ENCODE measurements around the gene DNAJC17.

Gene DNAJC17

GRCh38 chr15:40843261-40843884 is 36.1 kb upstream of the DNAJC17 start:
- ATAC-seq (no peak), DNase-seq (no peak)
- Mint-ChIP-seq H3K4me1 (peaks cover 35% of the 10 kb centered on the region), H3K27me3 (peaks cover 27% of the 10 kb centered on the region), H3K9me3 (no peaks in the 10 kb centered on the region), H3K4me3 (peak overlapping the region; percentile 61 to 78), H3K27ac (no peak overlapping the region)

GRCh38 chr15:40841741-40842140 is 34.5 kb upstream of the DNAJC17 start:
- H3K4me1 Mint-ChIP-seq: peaks cover 19% of the 10 kb centered on the region
- no peak overlapping the region for H3K27ac Mint-ChIP-seq
- ATAC-seq (no peak), DNase-seq (no peak)
- no peak overlapping the region for H3K4me3 Mint-ChIP-seq
- peaks cover 27% of the 10 kb centered on the region for H3K27me3 Mint-ChIP-seq
- no peaks in the 10 kb centered on the region for H3K9me3 Mint-ChIP-seq

- Mint-ChIP-seq H3K4me3 (no peak overlapping the region), H3K27ac (no peak overlapping the region), H3K27me3 (peaks cover 12% of the 10 kb centered on the region), H3K4me1 (no peaks in the 10 kb centered on the region), H3K9me3 (no peaks in the 10 kb centered on the region)
- DNase-seq (no peak), ATAC-seq (no peak)
Measured at GRCh38 chr15:40838756-40839155, 31.5 kb upstream of the DNAJC17 start.

DNA sequence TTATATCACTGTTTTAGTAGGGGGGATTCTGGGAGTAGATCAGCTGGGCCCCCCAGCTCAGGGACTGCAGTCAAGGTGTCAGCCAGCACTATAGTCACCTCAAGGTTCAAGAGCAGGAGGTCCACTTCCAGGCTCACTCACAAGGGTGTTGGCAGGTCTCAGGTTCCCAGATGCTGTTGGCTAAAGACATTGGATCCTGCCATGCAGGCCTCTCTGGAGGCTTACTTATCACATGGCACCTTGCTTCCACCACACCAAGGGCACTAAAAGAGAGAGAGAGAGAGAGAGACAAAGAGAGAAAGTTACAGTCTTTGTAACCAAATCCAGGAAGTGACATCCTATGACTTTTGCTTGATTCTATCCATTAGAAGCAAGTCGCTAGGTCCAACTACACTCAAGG is 28.7 kb upstream of the DNAJC17 start:
- DNase-seq (no peak), ATAC-seq (no peak)
- Mint-ChIP-seq H3K27me3 (no peaks in the 10 kb centered on the region), H3K4me1 (no peaks in the 10 kb centered on the region), H3K27ac (no peak overlapping the region), H3K9me3 (no peaks in the 10 kb centered on the region), H3K4me3 (no peak overlapping the region)

DNA sequence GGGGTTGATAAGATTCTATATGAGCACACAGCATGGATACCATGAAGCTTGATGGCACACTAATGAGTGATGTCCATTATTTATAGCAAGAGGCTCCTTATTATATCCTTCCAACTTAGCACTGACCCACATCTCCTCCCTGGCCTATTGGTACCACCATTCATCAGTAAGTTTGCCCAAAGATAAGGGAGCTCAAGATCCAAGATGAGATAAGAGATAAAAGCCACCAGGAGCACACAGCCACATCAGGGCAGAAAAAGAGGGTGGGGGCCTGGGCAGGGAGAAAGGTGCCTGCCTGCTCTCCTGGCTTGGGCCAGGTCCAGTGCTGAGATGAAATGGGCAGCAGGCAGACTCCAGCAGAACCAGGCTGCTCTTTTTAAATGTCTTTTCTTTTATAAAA is 25.6 kb upstream of the DNAJC17 start:
- H3K4me1 Mint-ChIP-seq: no peaks in the 10 kb centered on the region

GRCh38 chr15:40831861-40832260 is 24.6 kb upstream of the DNAJC17 start:
- no peaks in the 10 kb centered on the region for H3K4me1 Mint-ChIP-seq
- H3K4me3 Mint-ChIP-seq: no peak overlapping the region

More for the DNA sequence above, 25.6 kb upstream of the DNAJC17 start:
- DNase-seq: no peak
- ATAC-seq: no peak
- H3K27ac Mint-ChIP-seq: no peak overlapping the region
- no peak overlapping the region for H3K4me3 Mint-ChIP-seq
- no peaks in the 10 kb centered on the region for H3K9me3 Mint-ChIP-seq
- no peaks in the 10 kb centered on the region for H3K27me3 Mint-ChIP-seq

DNA sequence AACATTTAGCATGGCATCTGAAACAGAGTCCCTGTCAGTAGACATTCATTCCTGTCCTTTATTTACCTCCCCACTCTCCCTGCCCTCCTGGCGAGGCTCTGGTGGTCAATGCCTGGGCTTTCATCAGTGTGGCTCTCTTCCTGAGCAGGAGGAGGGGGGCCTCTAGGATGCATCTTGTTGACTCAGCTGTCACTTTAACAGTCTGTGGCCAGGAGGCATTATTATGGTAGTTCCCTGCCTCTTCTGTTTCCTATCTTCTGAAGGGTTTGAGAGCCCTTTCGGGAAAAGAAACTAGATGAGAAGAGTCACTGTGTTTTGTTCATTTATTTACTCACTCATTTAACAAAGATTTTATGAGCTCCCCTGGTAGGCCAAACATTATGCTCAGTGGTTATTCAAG is 23.6 kb upstream of the DNAJC17 start:
- no peaks in the 10 kb centered on the region for H3K9me3 Mint-ChIP-seq
- no peak overlapping the region for H3K27ac Mint-ChIP-seq
- DNase-seq (no peak), ATAC-seq (no peak)
- no peaks in the 10 kb centered on the region for H3K27me3 Mint-ChIP-seq
- no peak overlapping the region for H3K4me3 Mint-ChIP-seq
- H3K4me1 Mint-ChIP-seq: no peaks in the 10 kb centered on the region

More at GRCh38 chr15:40831861-40832260, 24.6 kb upstream of the DNAJC17 start:
- no peak for DNase-seq
- Mint-ChIP-seq H3K9me3 (no peaks in the 10 kb centered on the region), H3K27me3 (no peaks in the 10 kb centered on the region), H3K27ac (no peak overlapping the region)
- ATAC-seq: no peak

DNA sequence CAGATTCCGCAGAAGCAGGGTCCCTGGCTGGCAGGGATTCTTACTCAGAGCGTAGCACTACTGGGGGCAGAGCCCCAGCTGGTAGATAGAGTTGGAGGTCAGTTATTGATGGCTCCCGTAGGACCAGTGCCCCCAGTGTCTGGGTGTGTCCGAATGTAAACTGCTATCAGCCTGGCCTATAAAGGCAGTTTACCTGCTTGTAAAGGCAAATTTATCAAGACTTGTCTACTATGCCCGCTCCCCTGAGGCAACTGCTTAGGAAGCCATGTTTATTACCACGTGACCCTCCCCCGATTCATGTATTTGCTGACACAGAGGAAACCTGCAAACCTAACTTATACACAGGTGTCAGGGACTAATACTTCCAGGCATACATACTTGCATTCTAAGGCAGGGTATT is 21.8 kb upstream of the DNAJC17 start:
- no peak overlapping the region for H3K4me3 Mint-ChIP-seq
- H3K4me1 Mint-ChIP-seq: no peaks in the 10 kb centered on the region
- H3K27me3 Mint-ChIP-seq: no peaks in the 10 kb centered on the region
- DNase-seq (no peak), ATAC-seq (no peak)
- H3K27ac Mint-ChIP-seq: no peak overlapping the region
- H3K9me3 Mint-ChIP-seq: no peaks in the 10 kb centered on the region

GRCh38 chr15:40828447-40829036 is 21.3 kb upstream of the DNAJC17 start, which contains the start of gene PPP1R14D:
TSS of gene PPP1R14D (minus strand) at chr15:40828708. CDS start at chr15:40828641, 67 bp downstream.
- DNase-seq (no peak), ATAC-seq (no peak)
- Mint-ChIP-seq H3K4me3 (no peak within 1 kb of the TSS), H3K9me3 (no peaks in the 10 kb centered on the region), H3K4me1 (no peaks in the 10 kb centered on the region), H3K27ac (peak within 1 kb of the TSS in 1 of 2 donors; percentile 4), H3K27me3 (no peaks in the 10 kb centered on the region)

DNA sequence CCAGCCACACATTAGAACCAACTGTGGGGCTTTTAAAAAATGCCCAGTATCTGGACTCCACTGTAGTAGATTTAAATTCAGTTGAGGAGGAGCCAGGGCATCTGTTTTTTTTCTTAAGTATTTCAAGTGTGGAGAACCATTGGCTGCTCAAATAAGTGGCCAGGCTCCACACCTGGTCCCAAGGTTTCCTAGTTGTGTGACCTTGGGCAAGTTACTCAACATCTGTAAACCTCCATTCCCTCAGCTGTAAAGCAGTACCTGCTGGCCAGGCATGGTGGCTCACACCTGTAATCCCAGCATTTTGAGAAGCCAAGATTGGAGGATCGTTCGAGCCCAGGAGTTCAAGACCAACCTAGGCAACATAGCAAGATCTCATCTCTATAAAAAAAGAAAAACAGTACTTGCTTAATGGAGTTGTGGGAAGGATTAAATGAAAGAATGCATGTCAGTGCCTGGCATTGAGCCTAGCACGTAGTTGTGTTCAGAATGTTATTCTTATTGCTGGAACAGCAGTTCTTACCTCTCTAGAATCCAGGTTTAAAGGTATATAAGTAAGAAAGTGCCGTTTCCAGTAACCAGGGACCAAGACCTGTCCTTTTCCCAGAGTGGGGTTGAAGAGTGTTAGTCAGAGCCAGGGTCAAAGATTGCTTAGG is 19.3 kb upstream of the DNAJC17 start:
- H3K4me3 Mint-ChIP-seq: no peak overlapping the region
- H3K27me3 Mint-ChIP-seq: no peaks in the 10 kb centered on the region
- H3K9me3 Mint-ChIP-seq: no peaks in the 10 kb centered on the region
- DNase-seq (no peak), ATAC-seq (no peak)
- H3K4me1 Mint-ChIP-seq: no peaks in the 10 kb centered on the region
- no peak overlapping the region for H3K27ac Mint-ChIP-seq

DNA sequence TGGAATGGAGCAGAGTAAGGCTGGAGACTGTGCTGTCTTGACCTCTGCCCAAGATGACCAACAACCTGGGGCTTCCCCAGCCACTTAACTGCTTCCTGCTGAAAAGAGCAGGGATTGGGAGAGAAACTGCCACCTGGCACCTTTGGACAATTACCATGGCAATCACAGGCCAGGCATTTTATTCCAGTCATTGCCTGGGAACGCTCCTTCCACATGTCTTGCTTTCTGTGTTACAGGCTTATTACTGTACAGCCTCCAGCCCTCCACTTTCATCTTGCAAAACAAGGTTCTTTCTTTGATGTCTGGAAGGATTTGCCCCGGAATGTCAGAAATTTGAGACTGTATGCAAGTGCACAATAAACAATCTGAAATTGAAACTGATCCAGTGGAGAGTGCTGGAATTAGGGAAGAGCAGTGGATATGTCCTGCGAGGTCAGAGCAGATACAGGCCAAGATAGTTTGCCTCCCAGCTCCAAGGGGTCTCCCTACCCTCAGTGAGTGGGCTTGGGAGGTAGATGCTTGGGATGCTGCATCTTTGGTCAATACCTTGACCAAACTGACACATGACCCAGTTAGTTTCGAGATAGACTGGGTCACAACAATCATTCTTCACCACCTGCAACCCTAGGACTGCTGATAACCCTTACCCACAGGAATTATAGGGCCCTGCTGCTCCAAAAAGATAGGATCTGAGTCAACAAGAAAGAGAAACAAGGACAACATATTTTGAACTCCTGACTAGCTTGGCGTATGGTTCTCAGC is 18.6 kb upstream of the DNAJC17 start:
- ATAC-seq: no peak
- Mint-ChIP-seq H3K27me3 (no peaks in the 10 kb centered on the region), H3K4me1 (no peaks in the 10 kb centered on the region), H3K9me3 (no peaks in the 10 kb centered on the region), H3K4me3 (no peak overlapping the region), H3K27ac (no peak overlapping the region)
- DNase-seq: no peak

DNA sequence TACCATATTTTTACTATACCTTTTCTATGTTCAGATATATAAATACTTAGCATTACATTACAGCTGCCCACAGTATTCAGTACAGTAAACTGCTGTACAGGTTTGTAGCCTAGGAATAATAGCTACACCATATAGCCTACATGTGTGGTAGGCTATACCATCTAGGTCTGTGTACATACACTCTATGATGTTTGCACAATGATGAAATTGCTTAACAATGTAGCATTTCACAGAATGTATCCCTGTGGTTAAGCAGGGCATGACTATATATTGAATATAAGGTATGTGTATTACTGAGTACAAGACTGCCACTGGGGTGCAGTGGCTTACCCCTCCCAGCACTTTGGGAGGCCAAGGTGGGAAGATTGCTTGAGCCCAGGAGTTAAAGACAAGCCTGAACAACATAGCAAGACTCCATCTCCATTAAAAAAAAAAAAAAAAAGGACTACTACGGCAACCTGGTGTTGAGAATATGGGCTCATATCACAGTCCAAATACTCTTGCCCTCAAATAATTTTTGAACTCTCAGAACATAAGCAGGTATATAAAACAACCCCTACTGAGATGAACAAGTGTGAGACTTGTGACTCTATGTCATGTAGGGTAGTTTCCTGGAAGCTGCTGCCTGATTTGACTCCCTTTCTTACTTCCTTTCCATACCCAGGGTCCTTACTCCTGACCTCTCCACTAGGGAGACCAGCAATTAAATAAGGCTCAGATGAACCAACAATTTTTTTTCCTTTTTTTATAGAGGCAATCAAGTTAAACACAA is 16.5 kb upstream of the DNAJC17 start:
- no peak for DNase-seq
- Mint-ChIP-seq H3K27me3 (no peaks in the 10 kb centered on the region), H3K4me3 (no peak overlapping the region), H3K27ac (peak overlapping the region in 1 of 2 donors; percentile 82), H3K9me3 (no peaks in the 10 kb centered on the region), H3K4me1 (no peaks in the 10 kb centered on the region)
- peak; percentile 50 for ATAC-seq

- DNase-seq (no peak), ATAC-seq (no peak)
- Mint-ChIP-seq H3K9me3 (no peaks in the 10 kb centered on the region), H3K27ac (no peak overlapping the region), H3K4me3 (no peak overlapping the region), H3K4me1 (no peaks in the 10 kb centered on the region), H3K27me3 (no peaks in the 10 kb centered on the region)
Measured at GRCh38 chr15:40821195-40821594, 13.9 kb upstream of the DNAJC17 start.

GRCh38 chr15:40819048-40819447 is 11.8 kb upstream of the DNAJC17 start:
- H3K27me3 Mint-ChIP-seq: no peaks in the 10 kb centered on the region
- no peak overlapping the region for H3K4me3 Mint-ChIP-seq
- no peak for DNase-seq
- H3K4me1 Mint-ChIP-seq: no peaks in the 10 kb centered on the region
- H3K9me3 Mint-ChIP-seq: no peaks in the 10 kb centered on the region
- H3K27ac Mint-ChIP-seq: no peak overlapping the region
- no peak for ATAC-seq

GRCh38 chr15:40815042-40815698 is 7.9 kb upstream of the DNAJC17 start:
- DNase-seq (no peak), ATAC-seq (no peak)
- Mint-ChIP-seq H3K9me3 (no peaks in the 10 kb centered on the region), H3K27me3 (no peaks in the 10 kb centered on the region), H3K4me3 (no peak overlapping the region), H3K4me1 (no peaks in the 10 kb centered on the region), H3K27ac (no peak overlapping the region)

All from stimulated activated naive CD8-positive, alpha-beta T cell treated with anti-CD3 and anti-CD28 coated beads, Interleukin-15, amount 100 ng/mL, for 72 hours (primary cell).